Activated CD8-positive, alpha-beta T cell treated with anti-CD3 and anti-CD28 coated beads for 36 hours (primary cell): Measurements from ENCODE around the gene ADAMTSL3. TPM values are rescaled to one million over a fixed set of nuclear protein-coding genes. Genes with fewer than 3 reads are reported as not detected.

Source experiments
- ATAC-seq: fragments of 200-7000 bp; cut with Tn5 transposase; one replicate; pipeline ENCODE4 v1.10.0; 2021; ENCODE audit warnings: mild to moderate bottlenecking, moderate library complexity
- CTCF ChIA-PET: fragments of 350-600 bp; sonication (Branson Sonifier 250); formaldehyde crosslinking; loops from one replicate; lab custom pipeline; 2021; ENCODE audit warnings: antibody characterized with exemption; lab: Charles Lee
- POLR2A ChIA-PET: fragments of 350-600 bp; sonication (Branson Sonifier 250); formaldehyde crosslinking; loops from one replicate; lab custom pipeline; 2021; ENCODE audit warnings: antibody characterized with exemption; lab: Charles Lee
- DNase-seq: peaks from one replicate; pipeline ENCODE4 v3.0.0-alpha.2; 2020
- H3K27ac Mint-ChIP-seq: one replicate; pipeline ENCODE4 v1.8.0; 2021; ENCODE audit warnings: mild to moderate bottlenecking, mixed read lengths
- H3K27me3 Mint-ChIP-seq: one replicate; pipeline ENCODE4 v1.8.0; 2021; ENCODE audit warnings: mixed read lengths
- H3K36me3 Mint-ChIP-seq: one replicate; pipeline ENCODE4 v1.8.0; 2021; ENCODE audit warnings: low read depth, mixed read lengths
- H3K4me1 Mint-ChIP-seq: one replicate; pipeline ENCODE4 v1.8.0; 2021; ENCODE audit warnings: low read depth, mixed read lengths
- H3K4me3 Mint-ChIP-seq: one replicate; pipeline ENCODE4 v1.8.0; 2021; ENCODE audit warnings: mild to moderate bottlenecking, moderate library complexity, mixed read lengths
- H3K9me3 Mint-ChIP-seq: one replicate; pipeline ENCODE4 v1.8.0; 2021; ENCODE audit warnings: mixed read lengths
- intact Hi-C: fragments of 100-400 bp; cut with micrococcal nuclease; formaldehyde crosslinking; loops from one replicate; pipeline ENCODE4 v1.10.0; 2022
- total RNA-seq, 2 experiments: library from RNA; stranded (reverse); gene quantifications; one replicate each; pipeline ENCODE4 v1.2.3, GENCODE V29; 2021
- TF ChIP-seq, protein P1 (sequence below): fragments of 200-600 bp; IDR thresholded peaks from one replicate; pipeline ENCODE4 v1.8.0; 2022; ENCODE audit warnings: antibody characterized with exemption, mild to moderate bottlenecking

Gene ADAMTSL3
- total RNA-seq, 2 experiments from 2014 or later = not detected

DNA sequence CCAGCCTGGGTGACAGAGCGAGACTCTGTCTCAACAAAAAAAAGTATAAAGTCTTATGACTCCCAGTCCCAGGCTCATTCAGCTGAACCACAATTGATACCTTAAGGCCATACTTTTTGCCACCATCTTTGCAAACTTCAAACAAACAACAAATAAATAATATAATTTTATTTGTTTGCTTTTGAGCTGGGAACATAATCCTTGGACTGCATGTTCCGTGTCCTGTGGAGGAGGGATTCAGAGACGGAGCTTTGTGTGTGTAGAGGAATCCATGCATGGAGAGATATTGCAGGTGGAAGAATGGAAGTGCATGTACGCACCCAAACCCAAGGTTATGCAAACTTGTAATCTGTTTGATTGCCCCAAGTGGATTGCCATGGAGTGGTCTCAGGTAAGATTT lies 238.6 kb downstream of the ADAMTSL3 start:
- TF ChIP-seq, protein P1, sequence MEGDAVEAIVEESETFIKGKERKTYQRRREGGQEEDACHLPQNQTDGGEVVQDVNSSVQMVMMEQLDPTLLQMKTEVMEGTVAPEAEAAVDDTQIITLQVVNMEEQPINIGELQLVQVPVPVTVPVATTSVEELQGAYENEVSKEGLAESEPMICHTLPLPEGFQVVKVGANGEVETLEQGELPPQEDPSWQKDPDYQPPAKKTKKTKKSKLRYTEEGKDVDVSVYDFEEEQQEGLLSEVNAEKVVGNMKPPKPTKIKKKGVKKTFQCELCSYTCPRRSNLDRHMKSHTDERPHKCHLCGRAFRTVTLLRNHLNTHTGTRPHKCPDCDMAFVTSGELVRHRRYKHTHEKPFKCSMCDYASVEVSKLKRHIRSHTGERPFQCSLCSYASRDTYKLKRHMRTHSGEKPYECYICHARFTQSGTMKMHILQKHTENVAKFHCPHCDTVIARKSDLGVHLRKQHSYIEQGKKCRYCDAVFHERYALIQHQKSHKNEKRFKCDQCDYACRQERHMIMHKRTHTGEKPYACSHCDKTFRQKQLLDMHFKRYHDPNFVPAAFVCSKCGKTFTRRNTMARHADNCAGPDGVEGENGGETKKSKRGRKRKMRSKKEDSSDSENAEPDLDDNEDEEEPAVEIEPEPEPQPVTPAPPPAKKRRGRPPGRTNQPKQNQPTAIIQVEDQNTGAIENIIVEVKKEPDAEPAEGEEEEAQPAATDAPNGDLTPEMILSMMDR = no peak
- no peak overlapping the region for H3K4me3 Mint-ChIP-seq
- DNase-seq (no peak), ATAC-seq (no peak)
- POLR2A ChIA-PET = no interaction called here
- H3K4me1 Mint-ChIP-seq = no peaks in the 10 kb centered on the region
- H3K27ac Mint-ChIP-seq = no peak overlapping the region
- intact Hi-C loops = no loop called here
- H3K9me3 Mint-ChIP-seq = no peaks in the 10 kb centered on the region
- CTCF ChIA-PET = no interaction called here
- peaks cover 4% of the 10 kb centered on the region for H3K27me3 Mint-ChIP-seq
- H3K36me3 Mint-ChIP-seq = no peaks in the 10 kb centered on the region

DNA sequence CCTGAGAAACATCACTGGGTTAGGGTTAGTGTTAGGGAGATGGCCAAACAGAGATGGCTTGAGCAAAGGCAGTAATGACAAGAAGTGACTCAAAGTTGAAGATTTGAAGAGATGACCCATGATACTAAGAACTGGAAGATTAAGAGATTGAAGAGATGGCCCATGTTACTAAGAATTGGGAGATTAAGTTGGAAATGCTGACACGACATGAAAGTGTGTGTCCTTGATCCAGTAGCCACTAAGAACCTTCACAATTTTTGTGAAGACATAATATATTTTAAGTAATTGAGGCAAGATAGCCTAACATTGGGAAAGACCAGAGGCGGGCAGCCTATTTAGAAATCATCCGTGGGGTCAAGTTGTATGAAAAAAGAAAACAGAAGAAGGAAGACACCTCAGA lies 239.4 kb downstream of the ADAMTSL3 start:
- ATAC-seq = no peak
- H3K4me3 Mint-ChIP-seq = no peak overlapping the region
- no peaks in the 10 kb centered on the region for H3K9me3 Mint-ChIP-seq
- no peaks in the 10 kb centered on the region for H3K4me1 Mint-ChIP-seq
- H3K36me3 Mint-ChIP-seq = no peaks in the 10 kb centered on the region
- peaks cover 4% of the 10 kb centered on the region for H3K27me3 Mint-ChIP-seq
- TF ChIP-seq, protein P1 = no peak
- ChIA-PET POLR2A (no interaction called here), CTCF (no interaction called here)
- H3K27ac Mint-ChIP-seq = no peak overlapping the region
- no peak for DNase-seq
- intact Hi-C loops = no loop called here

DNA sequence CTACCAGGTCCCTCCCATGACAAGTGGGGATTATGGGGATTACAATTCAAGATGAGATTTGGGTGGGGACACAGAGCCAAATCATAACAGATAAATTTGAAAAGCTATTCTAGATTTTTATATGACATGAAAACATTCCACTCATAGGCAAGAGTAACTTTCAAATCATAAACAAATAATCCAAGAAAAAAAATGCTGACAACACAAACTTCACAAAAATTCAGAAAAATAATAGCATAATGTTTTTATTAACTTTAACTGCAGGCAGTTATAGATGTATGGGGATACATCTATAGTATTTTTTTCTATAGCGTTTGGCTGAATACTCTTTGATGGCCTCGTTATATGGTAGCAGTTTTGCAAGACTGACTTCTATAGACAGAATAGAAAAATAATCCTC lies 243.1 kb downstream of the ADAMTSL3 start:
- peaks cover 6% of the 10 kb centered on the region for H3K27me3 Mint-ChIP-seq

DNA sequence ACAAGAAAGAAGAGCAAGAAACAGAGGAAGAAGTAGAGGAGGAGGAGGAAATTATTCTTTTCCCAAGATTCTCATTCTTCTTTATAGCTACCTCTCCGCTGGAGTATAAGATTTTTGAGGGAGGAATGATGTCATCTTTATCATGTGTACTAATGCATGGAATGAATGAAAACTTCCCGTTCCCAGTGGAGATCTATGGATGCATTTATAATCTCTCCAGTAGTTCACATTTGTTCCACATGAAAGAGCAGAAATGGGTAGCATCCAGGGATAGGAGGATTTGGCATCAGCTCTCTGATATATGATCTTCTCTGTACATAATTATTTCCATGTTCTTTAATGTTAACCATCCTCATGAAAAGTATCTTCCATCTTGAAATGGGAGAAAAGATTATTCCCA lies 244.4 kb downstream of the ADAMTSL3 start:
- Mint-ChIP-seq H3K9me3 (no peaks in the 10 kb centered on the region), H3K27me3 (peaks cover 6% of the 10 kb centered on the region), H3K4me1 (no peaks in the 10 kb centered on the region), H3K4me3 (no peak overlapping the region), H3K36me3 (no peaks in the 10 kb centered on the region), H3K27ac (no peak overlapping the region)
- ChIA-PET POLR2A (no interaction called here), CTCF (no interaction called here)
- intact Hi-C loops = no loop called here
- DNase-seq = no peak
- TF ChIP-seq, protein P1 = no peak
- ATAC-seq = no peak

More for the DNA sequence above, 243.1 kb downstream of the ADAMTSL3 start:
- no peak for DNase-seq
- intact Hi-C loops = no loop called here
- TF ChIP-seq, protein P1 = no peak
- no peaks in the 10 kb centered on the region for H3K9me3 Mint-ChIP-seq
- no peak overlapping the region for H3K4me3 Mint-ChIP-seq
- H3K27ac Mint-ChIP-seq = no peak overlapping the region
- POLR2A ChIA-PET = no interaction called here
- no peak for ATAC-seq
- no peaks in the 10 kb centered on the region for H3K4me1 Mint-ChIP-seq
- no peaks in the 10 kb centered on the region for H3K36me3 Mint-ChIP-seq
- CTCF ChIA-PET = no interaction called here

DNA sequence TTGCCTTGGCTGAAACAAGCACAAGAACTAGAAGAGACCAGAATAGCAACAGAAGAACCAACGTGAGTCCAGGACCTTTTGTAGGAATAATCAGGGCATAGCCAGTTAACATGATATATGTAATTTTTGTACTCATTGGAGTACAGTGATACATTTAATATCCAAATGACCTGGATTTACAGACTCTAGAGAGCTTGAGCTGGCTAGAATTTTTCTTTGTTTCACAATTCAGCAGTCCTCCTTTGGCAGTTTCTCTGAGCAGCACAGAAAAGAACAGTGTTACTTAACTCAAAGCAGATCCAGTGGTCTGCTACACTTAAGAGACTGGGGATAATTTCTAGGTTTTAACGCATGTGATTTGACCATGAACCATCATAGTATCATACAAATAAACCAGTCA lies 245.7 kb downstream of the ADAMTSL3 start:
- DNase-seq (no peak), ATAC-seq (no peak)
- ChIA-PET CTCF (no interaction called here), POLR2A (no interaction called here)
- Mint-ChIP-seq H3K36me3 (no peaks in the 10 kb centered on the region), H3K4me1 (no peaks in the 10 kb centered on the region), H3K4me3 (no peak overlapping the region), H3K9me3 (no peaks in the 10 kb centered on the region), H3K27me3 (peaks cover 6% of the 10 kb centered on the region), H3K27ac (no peak overlapping the region)
- TF ChIP-seq, protein P1 = no peak
- intact Hi-C loops = no loop called here
